A549 (cell line): ENCODE data around the gene ICAM4. TPM values are rescaled to one million over a fixed set of nuclear protein-coding genes. Genes with fewer than 3 reads are reported as not detected.

ENCODE experiments used
- ATAC-seq, 2 experiments: fragments of 200-7000 bp in 1 of 2; fragments of >200 bp in 1 of 2; cut with Nextera tagmentation in 1 of 2; cut with Tn5 transposase in 1 of 2; 3 replicates each; pipeline versions ENCODE4 v1.8.0 to v1.9.1; 2018 to 2020; ENCODE audit warnings: mild to moderate bottlenecking in 1 of 2, moderate library complexity in 1 of 2
- CTCF ChIA-PET: fragments of 300-600 bp; sonication (Branson Sonifier 250); formaldehyde crosslinking; extraction: SDS; loops from one replicate; lab custom pipeline; 2021; ENCODE audit warnings: antibody characterized with exemption, inconsistent platforms; lab: Yijun Ruan, JAX
- POLR2A ChIA-PET: fragments of 350-600 bp; formaldehyde crosslinking; extraction: SDS; loops from one replicate; lab custom pipeline; 2021; ENCODE audit warnings: antibody characterized with exemption, inconsistent platforms; lab: Yijun Ruan, JAX
- DNase-seq, 2 experiments: peaks; one replicate each; pipeline versions ENCODE4 v3.0.0 to v3.0.0-alpha.2; 2011 to 2016; ENCODE audit warnings: low read depth in 1 of 2, low spot score in 1 of 2
- FAIRE-seq: peaks from 2 replicates; lab custom pipeline; 2011; peaks lifted over from hg19 to GRCh38; lab: Jason Lieb, UNC
- H3K27ac ChIP-seq, 2 experiments: fragments of >200 bp; sonication (Bioruptor Twin); formaldehyde crosslinking; 3 replicates each; pipeline ENCODE4 v1.5.1; 2016 to 2017
- H3K4me1 ChIP-seq: fragments of >200 bp; sonication (Bioruptor Twin); formaldehyde crosslinking; 3 replicates; pipeline ENCODE4 v1.6.1; 2016
- H3K4me2 ChIP-seq: fragments of >200 bp; sonication (Bioruptor Twin); formaldehyde crosslinking; 3 replicates; pipeline ENCODE4 v1.6.1; 2016
- H3K4me3 ChIP-seq: fragments of >200 bp; sonication (Bioruptor Twin); formaldehyde crosslinking; 3 replicates; pipeline ENCODE4 v1.5.1; 2016
- H3K9me3 ChIP-seq: fragments of >200 bp; sonication (Bioruptor Twin); formaldehyde crosslinking; 3 replicates; pipeline ENCODE4 v1.6.1; 2016
- BHLHE40 ChIP-seq: IDR thresholded peaks from 2 replicates; pipeline ENCODE4 v1.6.1; 2012; ENCODE audit warnings: low read depth, low read length, inconsistent platforms
- CBX2 ChIP-seq: fragments of 200-600 bp; sonication (generic); IDR thresholded peaks from 2 replicates; pipeline ENCODE4 v1.6.1; 2016; ENCODE audit warnings: low read depth, mild to moderate bottlenecking, borderline replicate concordance
- CTCF ChIP-seq: fragments of >200 bp; sonication (Bioruptor Twin); formaldehyde crosslinking; IDR thresholded peaks from 3 replicates; pipeline ENCODE4 v1.5.1; 2016
- EHF ChIP-seq: fragments of 250-450 bp; sonication (Bioruptor Pico); IDR thresholded peaks from 2 replicates; pipeline ENCODE4 v1.5.0; 2020; ENCODE audit warnings: mild to moderate bottlenecking
- FOSL2 ChIP-seq, 2 experiments: fragments of 450-650 bp in 1 of 2; fragments of >200 bp in 1 of 2; sonication (Bioruptor Twin) in 1 of 2; formaldehyde crosslinking; IDR thresholded peaks; 2 replicates each; pipeline versions ENCODE4 v1.5.0 to v1.6.1; 2016 to 2020; ENCODE audit warnings: mild to moderate bottlenecking in 1 of 2, moderate library complexity in 1 of 2
- FOXS1 ChIP-seq: fragments of 250-450 bp; sonication (Bioruptor Pico); IDR thresholded peaks from 2 replicates; pipeline ENCODE4 v1.5.0; 2020; ENCODE audit warnings: mild to moderate bottlenecking, moderate library complexity
- GATA3 ChIP-seq: IDR thresholded peaks from 2 replicates; pipeline ENCODE4 v1.6.1; 2012; ENCODE audit warnings: borderline replicate concordance
- KDM1A ChIP-seq: fragments of 200-600 bp; sonication (generic); IDR thresholded peaks from 2 replicates; pipeline ENCODE4 v1.6.1; 2016; ENCODE audit warnings: low read depth, mild to moderate bottlenecking
- KDM5A ChIP-seq: fragments of 200-600 bp; sonication (generic); IDR thresholded peaks from 2 replicates; pipeline ENCODE4 v1.6.1; 2016; ENCODE audit warnings: antibody characterized with exemption, mild to moderate bottlenecking
- MAFK ChIP-seq: fragments of 450-650 bp; IDR thresholded peaks from 2 replicates; pipeline ENCODE4 v1.6.1; 2014; ENCODE audit not compliant: partially characterized antibody
- MAX ChIP-seq: IDR thresholded peaks from 2 replicates; pipeline ENCODE4 v1.6.1; 2012
- NPAS2 ChIP-seq: fragments of 250-450 bp; sonication (Bioruptor Pico); IDR thresholded peaks from 2 replicates; pipeline ENCODE4 v1.8.0; 2022; ENCODE audit warnings: mild to moderate bottlenecking, moderate library complexity, borderline replicate concordance
- NR3C1 ChIP-seq: fragments of >200 bp; sonication (Bioruptor Twin); formaldehyde crosslinking; IDR thresholded peaks from 3 replicates; pipeline ENCODE4 v1.6.1; 2017
- POLR2A ChIP-seq: IDR thresholded peaks from 2 replicates; pipeline ENCODE4 v1.6.1; 2012; ENCODE audit warnings: mild to moderate bottlenecking, low read length
- RARB ChIP-seq: fragments of 250-450 bp; sonication (Bioruptor Pico); IDR thresholded peaks from 2 replicates; pipeline ENCODE4 v1.8.0; 2021; ENCODE audit warnings: mild to moderate bottlenecking, moderate library complexity
- RFX5 ChIP-seq: fragments of 450-650 bp; IDR thresholded peaks from 2 replicates; pipeline ENCODE4 v1.7.1; 2014; ENCODE audit warnings: antibody characterized with exemption, mild to moderate bottlenecking, moderate library complexity
- SREBF2 ChIP-seq: fragments of 450-650 bp; IDR thresholded peaks from 2 replicates; pipeline ENCODE4 v1.6.1; 2014; ENCODE audit warnings: mild to moderate bottlenecking, moderate library complexity
- TFCP2L1 ChIP-seq: fragments of 250-450 bp; sonication (Bioruptor Pico); IDR thresholded peaks from 2 replicates; pipeline ENCODE4 v1.5.0; 2021; ENCODE audit warnings: mild to moderate bottlenecking
- USF2 ChIP-seq: fragments of 450-650 bp; IDR thresholded peaks from 2 replicates; pipeline ENCODE4 v1.6.1; 2014; ENCODE audit warnings: antibody characterized with exemption
- ZSCAN20 ChIP-seq: fragments of 250-450 bp; sonication (Bioruptor Pico); IDR thresholded peaks from 2 replicates; pipeline ENCODE4 v1.8.0; 2022; ENCODE audit warnings: mild to moderate bottlenecking, moderate library complexity
- WGBS: methylation state at CpG from one replicate; pipeline ENCODE4 v1.1.6; 2017; ENCODE audit errors: missing lambda C conversion rate; 5-methylcytosine and 5-hydroxymethylcytosine counted together
- polyA plus RNA-seq, 4 experiments: library from polyadenylated mRNA; depleted of rRNA in 3 of 4; stranded (reverse); fragments of >200 nt; fragmentation: RNase III in 1 of 4; extraction: RNeasy Plus Mini Kit Qiagen cat#74134 plus additional on column Dnase treatment in 1 of 4; gene quantifications; 2 replicates in 3 of 4; 3 replicates in 1 of 4; pipeline ENCODE4 v1.2.3, GENCODE V29; 2011 to 2017
- TF ChIP-seq, protein P1 (sequence below): IDR thresholded peaks from 2 replicates; pipeline ENCODE4 v1.6.1; 2012; ENCODE audit warnings: low read depth, borderline replicate concordance
- TF ChIP-seq, protein P2 (sequence below): fragments of >200 bp; sonication (Bioruptor Twin); formaldehyde crosslinking; IDR thresholded peaks from 2 replicates; pipeline ENCODE4 v1.6.1; 2016
- TF ChIP-seq, protein P3 (sequence below): fragments of 250-450 bp; sonication (Bioruptor Pico); IDR thresholded peaks from 2 replicates; pipeline ENCODE4 v1.5.0; 2021; ENCODE audit warnings: mild to moderate bottlenecking, moderate library complexity, borderline replicate concordance

Gene ICAM4
- polyA plus RNA-seq, 2 of the 4 experiments (the other 2 are of a cell fraction), result not detected

DNA sequence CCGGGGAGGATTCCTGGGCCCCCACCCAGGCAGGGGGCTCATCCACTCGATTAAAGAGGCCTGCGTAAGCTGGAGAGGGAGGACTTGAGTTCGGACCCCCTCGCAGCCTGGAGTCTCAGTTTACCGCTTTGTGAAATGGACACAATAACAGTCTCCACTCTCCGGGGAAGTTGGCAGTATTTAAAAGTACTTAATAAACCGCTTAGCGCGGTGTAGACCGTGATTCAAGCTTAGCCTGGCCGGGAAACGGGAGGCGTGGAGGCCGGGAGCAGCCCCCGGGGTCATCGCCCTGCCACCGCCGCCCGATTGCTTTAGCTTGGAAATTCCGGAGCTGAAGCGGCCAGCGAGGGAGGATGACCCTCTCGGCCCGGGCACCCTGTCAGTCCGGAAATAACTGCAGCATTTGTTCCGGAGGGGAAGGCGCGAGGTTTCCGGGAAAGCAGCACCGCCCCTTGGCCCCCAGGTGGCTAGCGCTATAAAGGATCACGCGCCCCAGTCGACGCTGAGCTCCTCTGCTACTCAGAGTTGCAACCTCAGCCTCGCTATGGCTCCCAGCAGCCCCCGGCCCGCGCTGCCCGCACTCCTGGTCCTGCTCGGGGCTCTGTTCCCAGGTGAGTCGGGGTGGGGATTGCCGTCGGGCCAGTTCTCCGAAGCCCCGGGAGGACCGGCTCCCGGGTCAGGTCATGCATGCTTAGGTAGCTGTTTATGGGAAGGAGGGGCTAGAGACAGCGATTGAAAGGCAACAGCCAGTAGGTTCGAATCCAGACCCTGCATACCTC, 15.9 kb upstream of the ICAM4 start, which contains the start of gene ICAM1:
Gene ICAM1 (plus strand): TSS at position 505 of the 779 bp plus-strand sequence. CDS start 40 bp downstream, at position 545.
- CTCF ChIA-PET, result interaction anchor here (0.9 to 6.7 kb wide), 19 partner anchors 11 to 340 kb away, joined by 3 to 104 read pairs (median 7); partner anchors contain the start of genes ICAM4, ICAM5, RAVER1 and TYK2
- POLR2A ChIA-PET, result interaction anchor here (0.8 to 2.3 kb wide), 3 partner anchors 19 to 118 kb away, joined by 4 to 10 read pairs (median 7); partner anchors contain the start of genes ICAM5 and TYK2
- TF ChIP-seq MAX (peak; percentile 54; the same call in 1 of the 2 replicates), ZSCAN20 (CRISPR knock-in tag) (no peak), RFX5 (no peak), BHLHE40 (no peak), FOXS1 (CRISPR knock-in tag) (no peak), TFCP2L1 (CRISPR knock-in tag) (no peak)
- TF ChIP-seq, protein P1, sequence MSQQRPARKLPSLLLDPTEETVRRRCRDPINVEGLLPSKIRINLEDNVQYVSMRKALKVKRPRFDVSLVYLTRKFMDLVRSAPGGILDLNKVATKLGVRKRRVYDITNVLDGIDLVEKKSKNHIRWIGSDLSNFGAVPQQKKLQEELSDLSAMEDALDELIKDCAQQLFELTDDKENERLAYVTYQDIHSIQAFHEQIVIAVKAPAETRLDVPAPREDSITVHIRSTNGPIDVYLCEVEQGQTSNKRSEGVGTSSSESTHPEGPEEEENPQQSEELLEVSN, result peak; percentile 27; the same call in 1 of the 2 replicates
- TF ChIP-seq, all 56 proteins: peak for 2
- FAIRE-seq (no peak), ATAC-seq (peak; percentile 33 to 55; a peak in 4 of 6 replicates), DNase-seq (no peak)
- Histone ChIP-seq H3K4me1 (peaks cover 12% of the 10 kb centered on the region), H3K27ac (peak within 1 kb of the TSS in 1 of 2 experiments; percentile 78; a peak in 3 of 6 replicates), H3K9me3 (no peaks in the 10 kb centered on the region), H3K4me3 (peak within 1 kb of the TSS; percentile 9; the same call in 1 of the 3 replicates), H3K4me2 (peak within 1 kb of the TSS; percentile 69)
- 40% methylated on average over 15 of the region's 51 CpGs for WGBS

GRCh38 chr19:10271543-10272086, 15.1 kb upstream of the ICAM4 start:
- H3K9me3 ChIP-seq, result no peaks in the 10 kb centered on the region
- ATAC-seq (peak in 1 of 2 experiments; percentile 14; a peak in 1 of 6 replicates), DNase-seq (no peak), FAIRE-seq (no peak)
- ChIA-PET CTCF (interaction anchor here (0.9 to 6.7 kb wide), 13 partner anchors 12 to 340 kb away, joined by 3 to 104 read pairs (median 6); partner anchors contain the start of genes ICAM4, RAVER1 and ZGLP1), POLR2A (interaction anchor here (0.6 to 1.6 kb wide), 2 partner anchors 18 to 117 kb away, joined by 4 to 7 read pairs; partner anchors contain the start of gene ICAM5)
- peaks cover 12% of the 10 kb centered on the region for H3K4me1 ChIP-seq
- no peak overlapping the region; the same call in 2 of the 3 replicates for H3K4me2 ChIP-seq
- peak overlapping the region in 1 of 2 experiments; percentile 48; a peak in 1 of 6 replicates for H3K27ac ChIP-seq
- no peak overlapping the region for H3K4me3 ChIP-seq
- TF ChIP-seq MAFK (no peak), EHF (no peak), FOSL2 (IDR thresholded peaks at IDR 0.05) (no peak), FOSL2 (CRISPR knock-in tag; IDR thresholded peaks at IDR 0.05) (no peak), NR3C1 (no peak)
- TF ChIP-seq, protein P2, sequence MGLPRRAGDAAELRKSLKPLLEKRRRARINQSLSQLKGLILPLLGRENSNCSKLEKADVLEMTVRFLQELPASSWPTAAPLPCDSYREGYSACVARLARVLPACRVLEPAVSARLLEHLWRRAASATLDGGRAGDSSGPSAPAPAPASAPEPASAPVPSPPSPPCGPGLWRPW, result no peak
- WGBS, result 72% methylated on average over 10 of the region's 12 CpGs

DNA sequence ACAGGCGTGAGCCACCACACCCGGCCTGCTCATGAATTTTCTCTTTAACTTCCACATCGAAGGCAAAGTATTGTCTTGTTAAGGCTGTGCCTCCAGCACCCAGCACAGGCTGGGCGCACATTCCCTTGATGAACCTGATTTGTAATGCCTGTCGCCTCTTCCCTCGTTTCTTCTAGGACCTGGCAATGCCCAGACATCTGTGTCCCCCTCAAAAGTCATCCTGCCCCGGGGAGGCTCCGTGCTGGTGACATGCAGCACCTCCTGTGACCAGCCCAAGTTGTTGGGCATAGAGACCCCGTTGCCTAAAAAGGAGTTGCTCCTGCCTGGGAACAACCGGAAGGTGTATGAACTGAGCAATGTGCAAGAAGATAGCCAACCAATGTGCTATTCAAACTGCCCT, 12.2 kb upstream of the ICAM4 start:
- H3K4me2 ChIP-seq, result no peak overlapping the region
- ATAC-seq (no peak), DNase-seq (no peak), FAIRE-seq (no peak)
- peaks cover 12% of the 10 kb centered on the region for H3K4me1 ChIP-seq
- ChIA-PET POLR2A (no interaction called here), CTCF (interaction anchor here (1.2 to 1.7 kb wide), 3 partner anchors 16 to 142 kb away, joined by 3 to 7 read pairs (median 3); no protein-coding TSS in a partner anchor)
- H3K27ac ChIP-seq, result no peak overlapping the region
- no peak overlapping the region for H3K4me3 ChIP-seq
- 75% methylated on average over 8 of the region's 10 CpGs for WGBS
- H3K9me3 ChIP-seq, result no peaks in the 10 kb centered on the region
- TF ChIP-seq USF2 (no peak), BHLHE40 (no peak), CBX2 (no peak), EHF (no peak), RARB (CRISPR knock-in tag) (no peak), SREBF2 (no peak), GATA3 (no peak), TFCP2L1 (CRISPR knock-in tag) (no peak), MAX (no peak), KDM1A (no peak), CTCF (no peak), FOSL2 (IDR thresholded peaks at IDR 0.05) (no peak), FOSL2 (CRISPR knock-in tag; IDR thresholded peaks at IDR 0.05) (no peak), NPAS2 (CRISPR knock-in tag) (no peak), KDM5A (no peak), POLR2A (no peak)
- TF ChIP-seq, protein P1, result no peak
- TF ChIP-seq, protein P3, sequence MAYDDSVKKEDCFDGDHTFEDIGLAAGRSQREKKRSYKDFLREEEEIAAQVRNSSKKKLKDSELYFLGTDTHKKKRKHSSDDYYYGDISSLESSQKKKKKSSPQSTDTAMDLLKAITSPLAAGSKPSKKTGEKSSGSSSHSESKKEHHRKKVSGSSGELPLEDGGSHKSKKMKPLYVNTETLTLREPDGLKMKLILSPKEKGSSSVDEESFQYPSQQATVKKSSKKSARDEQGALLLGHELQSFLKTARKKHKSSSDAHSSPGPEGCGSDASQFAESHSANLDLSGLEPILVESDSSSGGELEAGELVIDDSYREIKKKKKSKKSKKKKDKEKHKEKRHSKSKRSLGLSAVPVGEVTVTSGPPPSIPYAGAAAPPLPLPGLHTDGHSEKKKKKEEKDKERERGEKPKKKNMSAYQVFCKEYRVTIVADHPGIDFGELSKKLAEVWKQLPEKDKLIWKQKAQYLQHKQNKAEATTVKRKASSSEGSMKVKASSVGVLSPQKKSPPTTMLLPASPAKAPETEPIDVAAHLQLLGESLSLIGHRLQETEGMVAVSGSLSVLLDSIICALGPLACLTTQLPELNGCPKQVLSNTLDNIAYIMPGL (CRISPR knock-in tag), result no peak
